ENCODE data around the gene CYBA.

The CYBA gene

DNA sequence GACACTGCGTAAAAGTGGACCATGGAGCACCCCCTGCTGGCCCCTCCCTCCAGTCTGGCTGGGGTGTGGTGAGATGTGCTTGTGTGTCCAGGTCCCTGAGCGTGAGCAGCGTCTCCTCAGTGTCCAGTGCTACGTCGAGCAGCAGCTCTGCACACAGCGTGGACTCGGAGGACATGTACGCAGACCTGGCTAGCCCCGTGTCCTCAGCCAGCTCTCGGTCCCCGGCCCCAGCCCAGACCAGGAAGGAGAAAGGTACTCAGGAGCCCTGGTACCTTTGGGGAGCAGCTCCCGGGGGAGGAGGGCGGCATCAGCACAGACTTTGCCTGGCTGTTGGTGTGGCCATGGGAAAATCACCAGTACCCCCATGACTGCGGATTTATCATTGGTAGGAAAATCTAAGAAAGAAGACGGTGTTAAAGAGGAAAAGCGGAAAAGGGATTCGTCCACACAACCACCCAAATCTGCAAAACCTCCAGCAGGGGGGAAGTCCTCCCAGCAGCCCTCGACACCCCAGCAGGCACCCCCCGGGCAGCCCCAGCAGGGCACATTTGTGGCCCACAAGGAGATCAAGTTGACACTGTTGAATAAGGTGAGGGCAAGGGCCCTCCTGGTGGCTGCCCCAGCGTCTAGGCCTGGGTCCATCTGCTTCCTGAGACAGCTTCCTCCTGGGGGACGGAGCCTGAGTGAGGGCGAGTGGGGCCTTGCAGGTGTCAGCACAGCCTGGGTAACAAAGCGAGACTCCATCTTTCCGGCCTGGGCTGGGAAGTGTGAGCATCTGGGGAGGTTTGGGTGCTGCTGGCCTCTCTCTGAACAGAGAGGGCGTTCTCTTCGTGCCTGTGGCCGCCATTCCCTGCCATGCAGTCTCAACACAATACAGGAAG lies 23.1 kb downstream of the CYBA start:
- no peak for DNase-seq

- DNase-seq, result no peak
Measured at GRCh38 chr16:88626646-88627045, 24.2 kb downstream of the CYBA start.

DNA sequence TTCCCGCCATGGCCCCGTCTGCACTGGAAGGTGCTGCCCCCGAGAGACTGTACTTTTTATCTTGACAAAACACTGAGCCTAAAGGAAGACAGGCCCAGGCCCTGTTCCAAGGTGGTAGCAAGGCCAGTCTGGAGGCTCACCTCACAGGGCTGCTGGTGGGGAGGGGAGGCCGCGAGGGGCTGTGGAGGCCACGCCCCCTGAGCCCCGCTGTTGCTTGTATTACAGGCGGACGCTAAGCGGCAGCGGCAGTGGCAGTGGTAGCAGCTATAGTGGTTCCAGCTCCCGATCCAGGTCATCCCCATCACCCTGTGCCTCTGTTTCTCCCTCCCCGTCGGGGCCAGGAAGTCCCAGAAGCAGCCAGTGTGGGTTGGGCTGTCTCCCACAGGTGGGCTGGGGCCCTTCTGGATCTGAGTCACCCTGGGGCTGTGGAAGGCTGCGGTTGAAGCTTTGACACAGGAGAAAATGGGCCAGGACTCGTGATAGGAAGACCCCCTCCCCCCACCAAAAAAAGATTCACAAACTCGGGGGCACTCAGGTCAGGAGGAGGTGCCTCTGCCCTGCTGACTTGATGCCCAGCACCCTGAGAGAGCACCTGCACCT lies 25.8 kb downstream of the CYBA start:
- DNase-seq, result no peak

DNA sequence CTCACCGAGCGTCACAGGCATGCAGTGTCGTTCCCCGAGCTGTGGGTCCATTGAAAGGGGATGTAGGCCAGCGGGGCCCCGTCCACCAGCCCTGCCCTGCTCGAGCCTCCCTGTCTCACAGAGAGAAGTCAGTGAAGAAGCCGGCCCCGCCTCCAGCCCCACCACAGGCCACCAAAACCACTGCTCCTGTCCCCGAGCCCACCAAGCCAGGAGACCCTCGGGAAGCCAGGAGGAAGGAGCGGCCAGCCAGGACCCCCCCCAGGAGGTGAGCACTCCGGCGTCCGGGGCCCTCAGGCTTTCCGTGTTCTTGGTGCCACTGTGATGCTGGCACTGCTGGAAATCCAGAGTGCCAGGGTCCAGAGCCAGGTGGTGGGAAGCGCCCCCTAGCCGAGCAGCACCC lies 26.4 kb downstream of the CYBA start:
- no peak for DNase-seq

- DNase-seq, result no peak
Measured at GRCh38 chr16:88623858-88624257, 27.0 kb downstream of the CYBA start.

DNA sequence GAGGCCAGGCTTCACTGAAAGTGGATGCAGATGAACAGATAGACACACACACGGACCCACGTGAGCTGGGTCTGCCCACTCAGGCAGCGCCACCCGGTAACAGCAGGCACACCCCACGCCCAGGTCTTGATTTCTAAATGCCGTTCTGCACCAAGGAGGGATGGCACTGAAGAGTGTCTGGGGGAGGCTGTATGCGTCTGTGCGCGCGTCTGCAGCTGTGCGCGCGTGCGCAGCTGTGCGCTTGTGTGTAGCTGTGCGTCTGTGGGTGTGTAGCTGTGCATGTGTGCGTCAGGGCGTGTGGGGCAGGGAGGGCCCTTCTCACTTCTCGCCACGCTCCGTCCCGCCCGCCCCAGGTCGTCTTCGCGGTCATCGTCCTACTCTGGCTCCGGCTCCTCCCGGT lies 28.0 kb downstream of the CYBA start:
- no peak for DNase-seq

GRCh38 chr16:88622125-88622524 lies 28.7 kb downstream of the CYBA start:
- no peak for DNase-seq

GRCh38 chr16:88619859-88620815 lies 30.7 kb downstream of the CYBA start:
- peak; percentile 74 for DNase-seq

GRCh38 chr16:88618956-88619667 lies 31.7 kb downstream of the CYBA start:
- no peak for DNase-seq

GRCh38 chr16:88618182-88618955 lies 32.5 kb downstream of the CYBA start:
- DNase-seq, result no peak

- no peak for DNase-seq
Measured at GRCh38 chr16:88617268-88618031, 33.4 kb downstream of the CYBA start.

- no peak for DNase-seq
Measured at GRCh38 chr16:88616736-88617135, 34.1 kb downstream of the CYBA start.

DNA sequence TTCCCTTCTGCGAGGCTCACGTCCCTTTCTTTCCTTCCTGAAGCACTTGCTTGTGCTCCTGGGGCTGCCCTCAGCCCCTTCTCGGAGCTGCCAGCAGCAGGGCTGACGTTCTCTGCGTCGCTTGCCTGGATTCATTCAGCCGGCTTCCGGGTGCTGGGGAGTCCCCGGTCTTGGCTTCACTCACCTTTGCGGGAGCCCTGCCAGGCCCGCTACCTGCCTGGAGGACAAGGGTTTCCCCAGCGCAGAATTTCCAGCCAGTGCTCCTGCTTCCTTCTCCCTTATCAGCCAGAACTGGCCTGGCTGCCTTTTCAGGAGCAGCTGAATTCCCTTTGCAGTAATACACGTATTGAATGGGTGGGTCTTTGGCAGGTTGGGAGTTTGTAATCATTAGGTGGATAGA lies 34.5 kb downstream of the CYBA start:
- no peak for DNase-seq

DNA sequence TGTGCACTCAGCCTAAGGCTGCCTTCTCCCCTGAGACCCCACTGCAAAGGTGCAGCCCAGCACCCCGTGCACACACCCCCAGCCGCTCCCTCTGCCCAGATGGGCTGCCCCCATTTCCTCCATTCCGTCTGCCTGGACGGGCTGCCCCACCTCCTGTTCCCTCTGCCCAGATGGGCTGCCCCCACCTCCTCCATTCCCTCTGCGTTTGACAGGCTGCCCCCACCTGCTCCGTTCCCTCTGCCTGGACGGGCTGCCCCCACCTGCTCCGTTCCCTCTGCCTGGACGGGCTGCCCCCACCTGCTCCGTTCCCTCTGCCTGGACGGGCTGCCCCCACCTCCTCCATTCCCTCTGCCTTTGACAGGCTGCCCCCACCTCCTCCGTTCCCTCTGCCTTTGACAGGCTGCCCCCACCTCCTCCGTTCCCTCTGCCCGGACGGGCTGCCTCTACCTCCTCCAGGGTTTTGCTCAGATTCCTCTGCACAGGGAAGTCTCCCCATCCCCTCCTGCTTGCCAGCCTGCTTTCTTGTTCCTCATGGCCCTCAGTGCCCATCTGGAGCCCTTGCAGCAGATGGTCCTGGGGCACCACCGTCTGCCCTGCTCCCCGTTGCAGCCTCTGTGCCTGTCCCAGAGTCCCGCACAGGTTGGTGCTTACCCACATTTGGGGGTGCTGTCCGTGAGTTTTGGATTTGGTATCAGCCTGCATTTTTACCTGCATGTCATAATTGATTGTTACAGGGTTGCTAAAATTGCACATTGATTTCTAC lies 35.9 kb downstream of the CYBA start:
- no peak for DNase-seq

GRCh38 chr16:88613911-88614817 lies 36.7 kb downstream of the CYBA start:
- no peak for DNase-seq

- DNase-seq, result no peak
Measured at GRCh38 chr16:88613293-88613692, 37.6 kb downstream of the CYBA start.

DNA sequence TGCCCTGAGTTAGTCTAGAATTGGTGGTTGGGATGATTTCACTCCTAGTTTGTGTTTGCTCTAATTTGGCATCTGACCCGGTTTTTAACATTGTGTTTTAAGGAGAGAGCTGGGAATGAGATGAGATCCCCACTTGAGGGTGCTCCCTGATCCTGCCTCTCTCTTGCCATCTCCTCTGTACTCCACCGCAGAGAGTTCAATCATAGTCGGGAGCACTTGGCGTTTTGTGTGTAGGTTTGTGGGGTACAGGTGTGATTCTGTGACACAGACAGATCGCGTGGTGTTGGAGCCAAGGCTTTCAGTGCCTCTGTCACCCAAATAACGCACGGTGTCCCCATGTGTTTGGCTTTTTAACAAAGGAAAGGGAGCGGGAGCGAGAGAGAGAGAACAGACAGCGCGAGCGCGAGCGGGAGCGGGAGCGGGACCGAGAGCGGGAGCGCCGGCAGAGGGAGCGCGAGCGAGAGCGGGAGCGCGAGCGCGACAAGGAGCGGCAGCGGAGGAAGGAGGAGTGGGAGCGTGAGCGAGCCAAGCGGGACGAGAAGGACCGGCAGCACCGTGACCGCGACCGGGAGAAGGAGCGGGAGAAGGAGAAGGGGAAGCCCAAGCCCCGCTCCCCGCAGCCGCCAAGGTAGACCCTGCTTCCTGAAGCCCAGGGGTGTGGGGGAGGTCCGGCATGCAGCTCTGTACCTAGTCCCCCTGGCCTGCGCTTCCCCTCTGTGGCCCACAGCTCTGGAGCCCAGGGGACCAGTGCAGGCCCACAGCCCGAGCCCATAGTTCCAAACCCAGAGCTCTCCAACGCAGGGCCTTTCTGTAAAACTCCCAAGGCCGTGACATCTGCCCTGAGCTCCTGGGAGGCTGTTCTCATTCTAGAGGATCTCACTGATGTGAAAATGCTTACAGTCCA lies 39.7 kb downstream of the CYBA start:
- DNase-seq, result no peak

GRCh38 chr16:88610080-88610479 lies 40.8 kb downstream of the CYBA start:
- DNase-seq, result no peak

Measured in stimulated activated CD8-positive, alpha-beta memory T cell treated with anti-CD3 and anti-CD28 coated beads, Interleukin-4, amount 100 ng/mL, for 48 hours (primary cell).